SK-N-SH treated with all-trans-retinoic acid at 6 μM for 48 hours (cell line): ENCODE data around the gene CYRIA.

ENCODE experiments used
- CREB5 ChIP-seq: fragments of 250-450 bp; sonication (Bioruptor Pico); IDR thresholded peaks from 2 replicates; pipeline ENCODE4 v1.5.1; 2020; ENCODE audit warnings: low read depth, mild to moderate bottlenecking, moderate library complexity
- CSDC2 ChIP-seq: fragments of 250-450 bp; sonication (Bioruptor Pico); IDR thresholded peaks from 2 replicates; pipeline ENCODE4 v1.5.0; 2020; ENCODE audit warnings: mild to moderate bottlenecking, moderate library complexity
- CSRNP3 ChIP-seq: fragments of 250-450 bp; sonication (Bioruptor Pico); IDR thresholded peaks from 2 replicates; pipeline ENCODE4 v1.5.1; 2021; ENCODE audit warnings: mild to moderate bottlenecking, moderate library complexity
- ISL1 ChIP-seq: fragments of 250-450 bp; sonication (Bioruptor Pico); IDR thresholded peaks from 2 replicates; pipeline ENCODE4 v2.1.2; 2022; ENCODE audit warnings: mild to moderate bottlenecking, moderate library complexity
- POU6F1 ChIP-seq: fragments of 250-450 bp; sonication (Bioruptor Pico); IDR thresholded peaks from 2 replicates; pipeline ENCODE4 v1.8.0; 2021; ENCODE audit warnings: low read depth, mild to moderate bottlenecking, moderate library complexity, borderline replicate concordance
- ZNF70 ChIP-seq: fragments of 450-650 bp; formaldehyde crosslinking; IDR thresholded peaks from 2 replicates; pipeline ENCODE4 v1.5.0; 2020; ENCODE audit warnings: mild to moderate bottlenecking, moderate library complexity

GRCh38 chr2:16641509-16641908 lies 24.1 kb downstream of the CYRIA start:
- no peak for TF ChIP-seq ZNF70 (CRISPR knock-in tag)
- TF ChIP-seq POU6F1 (CRISPR knock-in tag) = no peak
- TF ChIP-seq ISL1 (CRISPR knock-in tag) = no peak
- no peak for TF ChIP-seq CSRNP3 (CRISPR knock-in tag)
- TF ChIP-seq CREB5 (CRISPR knock-in tag) = no peak
- TF ChIP-seq CSDC2 (CRISPR knock-in tag) = no peak
